KMS-11 (cell line): ENCODE results near the gene CFTR.

Source experiments
- H2AFZ ChIP-seq: fragments of 200-600 bp; sonication (generic); 2 replicates; pipeline ENCODE4 v1.6.1; 2016; ENCODE audit warnings: antibody characterized with exemption, mixed run types, low read depth
- H3K27ac ChIP-seq: fragments of 200-600 bp; sonication (generic); 2 replicates; pipeline ENCODE4 v1.6.1; 2016; ENCODE audit warnings: mild to moderate bottlenecking, mixed run types
- H3K27me3 ChIP-seq: fragments of 200-600 bp; sonication (generic); 2 replicates; pipeline ENCODE4 v1.6.1; 2017; ENCODE audit warnings: mild to moderate bottlenecking, low read depth, mixed run types, moderate library complexity; ENCODE audit not compliant: insufficient read depth
- H3K36me3 ChIP-seq: fragments of 200-600 bp; sonication (generic); 2 replicates; pipeline ENCODE4 v1.6.1; 2017; ENCODE audit warnings: mild to moderate bottlenecking, mixed run types; ENCODE audit not compliant: insufficient read depth
- H3K4me1 ChIP-seq: fragments of 200-600 bp; sonication (generic); 2 replicates; pipeline ENCODE4 v1.6.1; 2016; ENCODE audit warnings: mild to moderate bottlenecking, low read depth, mixed run types; ENCODE audit not compliant: poor library complexity, severe bottlenecking
- H3K4me2 ChIP-seq: fragments of 200-600 bp; sonication (generic); 2 replicates; pipeline ENCODE4 v1.7.0; 2016; ENCODE audit warnings: mild to moderate bottlenecking, mixed run types
- H3K4me3 ChIP-seq: fragments of 200-600 bp; sonication (generic); IDR thresholded peaks from 2 replicates; pipeline ENCODE4 v1.6.1; 2017; ENCODE audit warnings: low read depth, low read length, mixed read lengths; ENCODE audit not compliant: insufficient read depth
- H3K79me2 ChIP-seq: fragments of 200-600 bp; sonication (generic); 2 replicates; pipeline ENCODE4 v1.6.1; 2016; ENCODE audit warnings: low read depth, mixed run types; ENCODE audit not compliant: insufficient read depth
- H3K9ac ChIP-seq: fragments of 200-600 bp; sonication (generic); 2 replicates; pipeline ENCODE4 v1.6.1; 2016; ENCODE audit warnings: mild to moderate bottlenecking, mixed run types
- H4K20me1 ChIP-seq: fragments of 200-600 bp; sonication (generic); 2 replicates; pipeline ENCODE4 v1.6.1; 2016; ENCODE audit warnings: mild to moderate bottlenecking, mixed run types; ENCODE audit not compliant: insufficient read depth
- CTCF ChIP-seq: fragments of 200-600 bp; sonication (generic); conservative IDR thresholded peaks from 2 replicates; pipeline ENCODE4 v1.6.1; 2017; ENCODE audit warnings: low read depth, mild to moderate bottlenecking, antibody characterized with exemption, low read length, moderate library complexity, mixed read lengths

CFTR gene

DNA sequence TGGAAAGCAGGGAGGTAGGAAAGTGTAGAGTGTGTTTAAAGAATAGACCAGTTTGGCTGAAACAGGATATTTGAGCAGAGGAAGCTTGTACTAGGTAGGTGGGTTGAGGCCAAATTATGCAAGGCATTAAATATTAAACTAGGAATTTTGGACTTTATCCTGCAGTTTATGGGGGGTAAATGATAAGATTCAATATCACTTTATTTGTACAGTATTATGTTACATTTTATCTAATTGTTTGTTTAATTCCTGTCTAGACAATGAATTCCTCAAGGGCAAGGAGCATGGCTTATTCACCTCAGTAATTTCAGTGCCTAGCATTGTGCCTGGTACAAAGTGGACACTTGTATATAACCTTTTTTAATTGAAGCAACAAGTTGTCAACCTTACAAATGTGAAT is 125.9 kb downstream of the CFTR start:
- no peaks in the 10 kb centered on the region for H3K36me3 ChIP-seq
- no peaks in the 10 kb centered on the region for H3K27me3 ChIP-seq
- H2AFZ ChIP-seq = no peak overlapping the region
- H3K27ac ChIP-seq = no peak overlapping the region
- no peak overlapping the region for H3K4me2 ChIP-seq
- H3K9ac ChIP-seq = no peak overlapping the region
- H3K79me2 ChIP-seq = no peaks in the 10 kb centered on the region
- peaks cover 46% of the 10 kb centered on the region for H3K4me1 ChIP-seq
- H4K20me1 ChIP-seq = no peaks in the 10 kb centered on the region
- H3K4me3 ChIP-seq = no peak overlapping the region
- no peak for TF ChIP-seq CTCF

GRCh38 chr7:117606132-117606531 is 126.3 kb downstream of the CFTR start:
- Histone ChIP-seq H3K4me2 (no peak overlapping the region), H3K27ac (no peak overlapping the region), H2AFZ (no peak overlapping the region), H3K4me3 (no peak overlapping the region), H3K4me1 (peaks cover 42% of the 10 kb centered on the region), H4K20me1 (no peaks in the 10 kb centered on the region), H3K9ac (no peak overlapping the region), H3K36me3 (no peaks in the 10 kb centered on the region), H3K79me2 (no peaks in the 10 kb centered on the region), H3K27me3 (no peaks in the 10 kb centered on the region)
- TF ChIP-seq CTCF = no peak

GRCh38 chr7:117610396-117610795 is 130.6 kb downstream of the CFTR start:
- H3K4me3 ChIP-seq = no peak overlapping the region
- no peak overlapping the region for H2AFZ ChIP-seq
- TF ChIP-seq CTCF = no peak

GRCh38 chr7:117612637-117613036 is 132.8 kb downstream of the CFTR start:
- Histone ChIP-seq H3K9ac (no peak overlapping the region), H3K79me2 (no peaks in the 10 kb centered on the region), H4K20me1 (no peaks in the 10 kb centered on the region), H3K27ac (no peak overlapping the region), H3K4me3 (no peak overlapping the region), H3K27me3 (no peaks in the 10 kb centered on the region), H2AFZ (no peak overlapping the region), H3K4me1 (no peaks in the 10 kb centered on the region), H3K36me3 (no peaks in the 10 kb centered on the region), H3K4me2 (no peak overlapping the region)
- TF ChIP-seq CTCF = no peak

More at GRCh38 chr7:117610396-117610795, 130.6 kb downstream of the CFTR start:
- no peak overlapping the region for H3K4me2 ChIP-seq
- H3K36me3 ChIP-seq = no peaks in the 10 kb centered on the region
- H3K27me3 ChIP-seq = no peaks in the 10 kb centered on the region
- no peaks in the 10 kb centered on the region for H4K20me1 ChIP-seq
- H3K27ac ChIP-seq = no peak overlapping the region
- no peak overlapping the region for H3K9ac ChIP-seq
- no peaks in the 10 kb centered on the region for H3K79me2 ChIP-seq
- H3K4me1 ChIP-seq = peaks cover 1% of the 10 kb centered on the region

GRCh38 chr7:117616694-117617093 is 136.9 kb downstream of the CFTR start:
- H3K4me3 ChIP-seq = no peak overlapping the region
- no peaks in the 10 kb centered on the region for H3K36me3 ChIP-seq
- H3K4me2 ChIP-seq = no peak overlapping the region
- H4K20me1 ChIP-seq = no peaks in the 10 kb centered on the region
- H3K27me3 ChIP-seq = no peaks in the 10 kb centered on the region
- H3K79me2 ChIP-seq = no peaks in the 10 kb centered on the region
- TF ChIP-seq CTCF = no peak
- H2AFZ ChIP-seq = no peak overlapping the region
- H3K9ac ChIP-seq = no peak overlapping the region
- no peaks in the 10 kb centered on the region for H3K4me1 ChIP-seq
- H3K27ac ChIP-seq = no peak overlapping the region
